ENCODE results near the gene WDFY3. TPM values are rescaled to one million over a fixed set of nuclear protein-coding genes. Genes with fewer than 3 reads are reported as not detected.

Gene WDFY3
- total and polyA plus RNA-seq, 4 donors: 7.5 to 229 (median 75.8) TPM

- DNase-seq: peak in 2 of 3 donors; percentile 74 to 76
- no peaks in the 10 kb centered on the region for H3K9me3 ChIP-seq (ENCODE audit: control insufficient read depth in 4 of 4, insufficient read depth in 3 of 4, low read length in 3 of 4)
- peak overlapping the region; percentile 60 to 98 for H3K9ac ChIP-seq (ENCODE audit: insufficient read depth in 1 of 2, low read length in 2 of 2)
- peak; percentile 2 for ATAC-seq (ENCODE audit: insufficient read depth, low FRiP score)
- TF ChIP-seq, protein P1, sequence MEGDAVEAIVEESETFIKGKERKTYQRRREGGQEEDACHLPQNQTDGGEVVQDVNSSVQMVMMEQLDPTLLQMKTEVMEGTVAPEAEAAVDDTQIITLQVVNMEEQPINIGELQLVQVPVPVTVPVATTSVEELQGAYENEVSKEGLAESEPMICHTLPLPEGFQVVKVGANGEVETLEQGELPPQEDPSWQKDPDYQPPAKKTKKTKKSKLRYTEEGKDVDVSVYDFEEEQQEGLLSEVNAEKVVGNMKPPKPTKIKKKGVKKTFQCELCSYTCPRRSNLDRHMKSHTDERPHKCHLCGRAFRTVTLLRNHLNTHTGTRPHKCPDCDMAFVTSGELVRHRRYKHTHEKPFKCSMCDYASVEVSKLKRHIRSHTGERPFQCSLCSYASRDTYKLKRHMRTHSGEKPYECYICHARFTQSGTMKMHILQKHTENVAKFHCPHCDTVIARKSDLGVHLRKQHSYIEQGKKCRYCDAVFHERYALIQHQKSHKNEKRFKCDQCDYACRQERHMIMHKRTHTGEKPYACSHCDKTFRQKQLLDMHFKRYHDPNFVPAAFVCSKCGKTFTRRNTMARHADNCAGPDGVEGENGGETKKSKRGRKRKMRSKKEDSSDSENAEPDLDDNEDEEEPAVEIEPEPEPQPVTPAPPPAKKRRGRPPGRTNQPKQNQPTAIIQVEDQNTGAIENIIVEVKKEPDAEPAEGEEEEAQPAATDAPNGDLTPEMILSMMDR (IDR thresholded peaks at IDR 0.05; ENCODE audit: control extremely low read depth, extremely low read depth): no peak
- no peaks in the 10 kb centered on the region for H3K36me3 ChIP-seq (ENCODE audit: control insufficient read depth in 4 of 4, insufficient read depth in 4 of 4, low read length in 4 of 4)
- H3K27ac ChIP-seq (ENCODE audit: low read depth in 1 of 2, low read length in 1 of 2): peak overlapping the region; percentile 76 to 94
- peaks cover 0 to 27% (median 0%) of the 10 kb centered on the region in 5 donors for H3K4me1 ChIP-seq (ENCODE audit: control insufficient read depth in 5 of 5, insufficient read depth in 5 of 5, low read length in 5 of 5)
- 3 to 5% methylated on average over 7 of the region's 7 CpGs for WGBS, 2 donors
- no peaks in the 10 kb centered on the region for H3K27me3 ChIP-seq (ENCODE audit: control insufficient read depth in 3 of 3, insufficient read depth in 3 of 3, low read length in 2 of 3)
- H3K4me3 ChIP-seq: peak overlapping the region; percentile 83
These were observed 777 bp upstream of the WDFY3 start for GRCh38 chr4:84967243-84967690.

GRCh38 chr4:84965553-84966381 lies 723 bp downstream of the WDFY3 start:
- H3K9me3 ChIP-seq (ENCODE audit: control insufficient read depth in 4 of 4, insufficient read depth in 3 of 4, low read length in 3 of 4): no peaks in the 10 kb centered on the region
- H3K9ac ChIP-seq (ENCODE audit: insufficient read depth in 1 of 2, low read length in 2 of 2): peak overlapping the region; percentile 61 to 65
- peak overlapping the region; percentile 93 to 94 for H3K27ac ChIP-seq (ENCODE audit: low read depth in 1 of 2, low read length in 1 of 2)
- H3K36me3 ChIP-seq (ENCODE audit: control insufficient read depth in 4 of 4, insufficient read depth in 4 of 4, low read length in 4 of 4): no peaks in the 10 kb centered on the region
- peak; percentile 38 for ATAC-seq (ENCODE audit: insufficient read depth, low FRiP score)
- DNase-seq: peak; percentile 66 to 72 (median 69)
- TF ChIP-seq, protein P1 (IDR thresholded peaks at IDR 0.05; ENCODE audit: control extremely low read depth, extremely low read depth): no peak
- peaks cover 0 to 22% (median 0%) of the 10 kb centered on the region in 5 donors for H3K4me1 ChIP-seq (ENCODE audit: control insufficient read depth in 5 of 5, insufficient read depth in 5 of 5, low read length in 5 of 5)
- peak overlapping the region; percentile 83 for H3K4me3 ChIP-seq
- WGBS, 2 donors: 1 to 2% methylated on average over 74 to 98 of the region's 98 CpGs
- H3K27me3 ChIP-seq (ENCODE audit: control insufficient read depth in 3 of 3, insufficient read depth in 3 of 3, low read length in 2 of 3): no peaks in the 10 kb centered on the region

- 57 to 76% methylated on average over 6 of the region's 6 CpGs for WGBS, 2 donors
- H3K4me3 ChIP-seq: peak overlapping the region; percentile 83
- no peaks in the 10 kb centered on the region for H3K36me3 ChIP-seq (ENCODE audit: control insufficient read depth in 4 of 4, insufficient read depth in 4 of 4, low read length in 4 of 4)
- peak overlapping the region; percentile 61 to 65 for H3K9ac ChIP-seq (ENCODE audit: insufficient read depth in 1 of 2, low read length in 2 of 2)
- peak overlapping the region; percentile 93 to 94 for H3K27ac ChIP-seq (ENCODE audit: low read depth in 1 of 2, low read length in 1 of 2)
- no peaks in the 10 kb centered on the region for H3K9me3 ChIP-seq (ENCODE audit: control insufficient read depth in 4 of 4, insufficient read depth in 3 of 4, low read length in 3 of 4)
- ATAC-seq (ENCODE audit: insufficient read depth, low FRiP score) (no peak), DNase-seq (no peak)
- no peaks in the 10 kb centered on the region for H3K27me3 ChIP-seq (ENCODE audit: control insufficient read depth in 3 of 3, insufficient read depth in 3 of 3, low read length in 2 of 3)
- TF ChIP-seq, protein P1 (IDR thresholded peaks at IDR 0.05; ENCODE audit: control extremely low read depth, extremely low read depth): no peak
- H3K4me1 ChIP-seq (ENCODE audit: control insufficient read depth in 5 of 5, insufficient read depth in 5 of 5, low read length in 5 of 5): peaks cover 0 to 22% (median 0%) of the 10 kb centered on the region in 5 donors
These were observed 1.4 kb downstream of the WDFY3 start for GRCh38 chr4:84964995-84965552.
